OCI-LY1 (cell line): ENCODE results near the gene DHCR7.

Experiments used
- CTCF ChIP-seq: fragments of 200-600 bp; sonication (generic), shearing (Covaris generic); IDR thresholded peaks from 2 replicates; pipeline ENCODE4 v1.5.1; 2017; ENCODE audit warnings: mild to moderate bottlenecking, antibody characterized with exemption, low read length, moderate library complexity, mixed read lengths
- EZH2 ChIP-seq: fragments of 200-600 bp; sonication (generic), shearing (Covaris generic); IDR thresholded peaks from 2 replicates; pipeline ENCODE4 v1.8.0; 2017; ENCODE audit warnings: borderline replicate concordance, mixed run types, mild to moderate bottlenecking, antibody characterized with exemption, low read length, moderate library complexity, mixed read lengths

DNA sequence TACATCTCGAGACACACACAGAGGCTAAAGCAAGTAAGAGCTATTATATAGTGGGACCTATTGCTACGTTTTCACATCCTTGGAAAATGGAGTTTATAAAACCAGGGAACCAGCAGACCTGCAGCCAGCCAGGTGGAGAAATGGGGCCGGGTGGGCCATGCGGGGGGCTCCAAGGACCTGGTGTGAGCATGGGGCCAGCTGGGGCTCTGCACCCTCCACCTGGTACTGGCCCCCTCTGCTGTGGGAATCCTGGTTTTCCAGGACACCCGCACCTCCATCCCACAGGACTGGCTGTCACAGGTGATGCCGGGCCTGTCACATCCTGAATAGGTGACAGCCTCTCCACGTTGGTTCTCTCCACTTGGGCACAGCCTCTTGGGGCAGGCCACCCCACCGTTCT, 11.3 kb downstream of the DHCR7 start:
- TF ChIP-seq CTCF = no peak
- no peak for TF ChIP-seq EZH2
